Measurements from ENCODE around the gene CAMK4.

CAMK4 gene

GRCh38 chr5:111535879-111536549 is 311.8 kb downstream of the CAMK4 start:
- no peak overlapping the region for H3K4me3 ChIP-seq (ENCODE audit: low read depth, low read length)
- TF ChIP-seq, protein P1, sequence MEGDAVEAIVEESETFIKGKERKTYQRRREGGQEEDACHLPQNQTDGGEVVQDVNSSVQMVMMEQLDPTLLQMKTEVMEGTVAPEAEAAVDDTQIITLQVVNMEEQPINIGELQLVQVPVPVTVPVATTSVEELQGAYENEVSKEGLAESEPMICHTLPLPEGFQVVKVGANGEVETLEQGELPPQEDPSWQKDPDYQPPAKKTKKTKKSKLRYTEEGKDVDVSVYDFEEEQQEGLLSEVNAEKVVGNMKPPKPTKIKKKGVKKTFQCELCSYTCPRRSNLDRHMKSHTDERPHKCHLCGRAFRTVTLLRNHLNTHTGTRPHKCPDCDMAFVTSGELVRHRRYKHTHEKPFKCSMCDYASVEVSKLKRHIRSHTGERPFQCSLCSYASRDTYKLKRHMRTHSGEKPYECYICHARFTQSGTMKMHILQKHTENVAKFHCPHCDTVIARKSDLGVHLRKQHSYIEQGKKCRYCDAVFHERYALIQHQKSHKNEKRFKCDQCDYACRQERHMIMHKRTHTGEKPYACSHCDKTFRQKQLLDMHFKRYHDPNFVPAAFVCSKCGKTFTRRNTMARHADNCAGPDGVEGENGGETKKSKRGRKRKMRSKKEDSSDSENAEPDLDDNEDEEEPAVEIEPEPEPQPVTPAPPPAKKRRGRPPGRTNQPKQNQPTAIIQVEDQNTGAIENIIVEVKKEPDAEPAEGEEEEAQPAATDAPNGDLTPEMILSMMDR (IDR thresholded peaks at IDR 0.05; ENCODE audit: borderline replicate concordance, insufficient read depth, low read depth, low read length), result no peak

DNA sequence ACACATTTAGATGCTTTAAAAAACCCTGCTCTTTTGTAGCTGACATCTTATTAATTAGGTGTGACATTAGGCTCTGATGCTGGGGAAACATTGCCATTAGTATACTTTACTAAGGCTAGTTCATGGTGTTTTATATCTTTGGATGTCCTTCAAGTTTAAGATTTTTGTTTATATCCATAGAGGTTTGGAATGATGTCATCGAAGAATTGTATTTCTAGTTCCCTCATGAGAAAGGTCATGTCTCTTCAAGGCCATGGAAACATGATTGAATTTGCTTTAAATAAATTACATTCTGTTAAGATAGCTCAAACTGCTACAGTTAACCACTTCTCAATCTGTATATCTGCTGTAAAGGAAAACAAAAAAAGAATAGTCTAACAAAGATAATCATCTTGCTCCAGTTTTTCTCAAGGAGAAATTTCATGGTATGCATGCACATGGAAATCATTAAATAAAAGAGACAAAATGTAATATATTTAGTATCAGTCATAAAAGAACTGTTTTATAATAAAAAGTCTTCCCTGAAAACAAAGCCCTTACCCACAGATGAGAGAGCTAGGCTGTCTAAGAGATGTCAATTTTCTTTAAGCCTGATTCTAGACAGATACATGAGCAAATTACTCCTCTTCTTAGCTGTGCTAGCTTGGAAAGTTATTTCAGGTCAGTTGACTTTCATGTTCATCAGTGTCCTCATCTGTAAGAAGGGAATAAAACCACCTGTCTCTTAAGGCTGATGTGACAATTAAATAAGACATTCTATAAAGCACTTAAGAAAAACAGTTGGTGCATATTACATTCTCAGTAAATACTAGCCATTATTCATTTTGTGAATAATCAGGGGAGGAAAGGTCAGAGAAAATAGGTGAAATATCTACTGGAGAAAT is 313.2 kb downstream of the CAMK4 start:
- TF ChIP-seq, protein P1 (IDR thresholded peaks at IDR 0.05; ENCODE audit: borderline replicate concordance, insufficient read depth, low read depth, low read length), result no peak
- H3K4me3 ChIP-seq (ENCODE audit: low read depth, low read length), result no peak overlapping the region

Measured in GM12875 (cell line).